ENCODE measurements around the gene PPAN.

DNA sequence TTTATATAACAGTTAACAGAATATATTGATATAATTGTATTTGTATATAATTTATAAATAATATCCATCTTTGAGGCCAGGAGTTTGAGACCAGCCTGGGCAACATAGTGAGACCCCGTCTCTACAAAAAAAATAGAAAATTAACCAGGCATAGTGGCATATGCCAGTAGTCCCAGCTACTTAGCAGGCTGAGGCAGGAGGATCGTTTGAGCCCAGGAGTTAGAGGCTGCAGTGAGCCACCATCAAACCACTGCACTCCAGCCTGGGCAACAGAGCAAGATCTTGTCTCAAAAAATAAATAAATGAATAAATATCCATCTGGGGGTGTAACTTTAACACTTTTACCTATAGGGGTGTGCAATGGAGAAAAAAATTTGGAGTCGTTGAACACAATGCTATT lies 21.4 kb upstream of the PPAN start:
- TF ChIP-seq, protein P1, sequence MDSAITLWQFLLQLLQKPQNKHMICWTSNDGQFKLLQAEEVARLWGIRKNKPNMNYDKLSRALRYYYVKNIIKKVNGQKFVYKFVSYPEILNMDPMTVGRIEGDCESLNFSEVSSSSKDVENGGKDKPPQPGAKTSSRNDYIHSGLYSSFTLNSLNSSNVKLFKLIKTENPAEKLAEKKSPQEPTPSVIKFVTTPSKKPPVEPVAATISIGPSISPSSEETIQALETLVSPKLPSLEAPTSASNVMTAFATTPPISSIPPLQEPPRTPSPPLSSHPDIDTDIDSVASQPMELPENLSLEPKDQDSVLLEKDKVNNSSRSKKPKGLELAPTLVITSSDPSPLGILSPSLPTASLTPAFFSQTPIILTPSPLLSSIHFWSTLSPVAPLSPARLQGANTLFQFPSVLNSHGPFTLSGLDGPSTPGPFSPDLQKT (IDR thresholded peaks at IDR 0.05; ENCODE audit: borderline replicate concordance, low read depth, low read length): no peak
- TF ChIP-seq, protein P2, sequence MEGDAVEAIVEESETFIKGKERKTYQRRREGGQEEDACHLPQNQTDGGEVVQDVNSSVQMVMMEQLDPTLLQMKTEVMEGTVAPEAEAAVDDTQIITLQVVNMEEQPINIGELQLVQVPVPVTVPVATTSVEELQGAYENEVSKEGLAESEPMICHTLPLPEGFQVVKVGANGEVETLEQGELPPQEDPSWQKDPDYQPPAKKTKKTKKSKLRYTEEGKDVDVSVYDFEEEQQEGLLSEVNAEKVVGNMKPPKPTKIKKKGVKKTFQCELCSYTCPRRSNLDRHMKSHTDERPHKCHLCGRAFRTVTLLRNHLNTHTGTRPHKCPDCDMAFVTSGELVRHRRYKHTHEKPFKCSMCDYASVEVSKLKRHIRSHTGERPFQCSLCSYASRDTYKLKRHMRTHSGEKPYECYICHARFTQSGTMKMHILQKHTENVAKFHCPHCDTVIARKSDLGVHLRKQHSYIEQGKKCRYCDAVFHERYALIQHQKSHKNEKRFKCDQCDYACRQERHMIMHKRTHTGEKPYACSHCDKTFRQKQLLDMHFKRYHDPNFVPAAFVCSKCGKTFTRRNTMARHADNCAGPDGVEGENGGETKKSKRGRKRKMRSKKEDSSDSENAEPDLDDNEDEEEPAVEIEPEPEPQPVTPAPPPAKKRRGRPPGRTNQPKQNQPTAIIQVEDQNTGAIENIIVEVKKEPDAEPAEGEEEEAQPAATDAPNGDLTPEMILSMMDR (tag by site-specific recombination; IDR thresholded peaks at IDR 0.05): no peak
- TF ChIP-seq ZBTB21 (tag by site-specific recombination; IDR thresholded peaks at IDR 0.05): no peak
- TF ChIP-seq, protein P3, sequence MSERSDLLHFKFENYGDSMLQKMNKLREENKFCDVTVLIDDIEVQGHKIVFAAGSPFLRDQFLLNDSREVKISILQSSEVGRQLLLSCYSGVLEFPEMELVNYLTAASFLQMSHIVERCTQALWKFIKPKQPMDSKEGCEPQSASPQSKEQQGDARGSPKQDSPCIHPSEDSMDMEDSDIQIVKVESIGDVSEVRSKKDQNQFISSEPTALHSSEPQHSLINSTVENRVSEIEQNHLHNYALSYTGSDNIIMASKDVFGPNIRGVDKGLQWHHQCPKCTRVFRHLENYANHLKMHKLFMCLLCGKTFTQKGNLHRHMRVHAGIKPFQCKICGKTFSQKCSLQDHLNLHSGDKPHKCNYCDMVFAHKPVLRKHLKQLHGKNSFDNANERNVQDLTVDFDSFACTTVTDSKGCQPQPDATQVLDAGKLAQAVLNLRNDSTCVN (tag by site-specific recombination; optimal IDR thresholded peaks at IDR 0.05): no peak
